IMR-90 (cell line): Measurements from ENCODE around the gene SPHK1. TPM values are rescaled to one million over a fixed set of nuclear protein-coding genes. Genes with fewer than 3 reads are reported as not detected.

ENCODE experiments used
- ATAC-seq: fragments of 200-7000 bp; cut with Tn5 transposase; 2 replicates; pipeline ENCODE4 v1.9.1; 2020; ENCODE audit warnings: low read depth, mild to moderate bottlenecking, moderate library complexity
- BruUV-seq: library from RNA; stranded (reverse); fragments of 400-500 nt; replicated peaks from 2 replicates; lab custom pipeline; 2021; lab: Mats Ljungman, UMichigan
- CTCF ChIA-PET: fragments of 300-600 bp; formaldehyde crosslinking; extraction: SDS; loops from one replicate; lab custom pipeline; 2021; ENCODE audit warnings: antibody characterized with exemption; lab: Yijun Ruan, JAX
- POLR2A ChIA-PET: fragments of 300-600 bp; sonication (Branson Sonifier 250); formaldehyde crosslinking; loops from one replicate; lab custom pipeline; 2022; ENCODE audit warnings: antibody characterized with exemption; ENCODE audit not compliant: unreplicated experiment; lab: Charles Lee
- DNase-seq: peaks from one replicate; pipeline ENCODE4 v3.0.0; 2013
- H2AFZ ChIP-seq: replicated peaks from 2 replicates; pipeline ENCODE3; 2013; ENCODE audit warnings: low read length, mild to moderate bottlenecking; ENCODE audit not compliant: poor library complexity
- H2AK5ac ChIP-seq: 2 replicates; pipeline ENCODE4 v1.6.1; 2013; ENCODE audit warnings: low read depth, low read length, inconsistent platforms
- H2AK9ac ChIP-seq: replicated peaks from 2 replicates; pipeline ENCODE3; 2013; ENCODE audit warnings: mild to moderate bottlenecking, low read depth, low read length, moderate library complexity; ENCODE audit not compliant: poor library complexity
- H2BK120ac ChIP-seq: 2 replicates; pipeline ENCODE4 v1.6.1; 2013; ENCODE audit warnings: low read depth, low read length, inconsistent platforms
- H2BK15ac ChIP-seq: 3 replicates; pipeline ENCODE4 v1.6.1; 2013; ENCODE audit warnings: low read depth, low read length, inconsistent platforms
- H2BK20ac ChIP-seq: 2 replicates; pipeline ENCODE4 v1.6.1; 2013; ENCODE audit warnings: low read depth, mild to moderate bottlenecking, inconsistent platforms, low read length, moderate library complexity
- H2BK5ac ChIP-seq: 2 replicates; pipeline ENCODE4 v1.6.1; 2013; ENCODE audit warnings: mild to moderate bottlenecking, low read depth, low read length, inconsistent platforms; ENCODE audit not compliant: poor library complexity, severe bottlenecking
- H3K14ac ChIP-seq: replicated peaks from 2 replicates; pipeline ENCODE4 v1.6.1; 2013; ENCODE audit warnings: low read depth, low read length, inconsistent platforms
- H3K18ac ChIP-seq: 2 replicates; pipeline ENCODE4 v1.6.1; 2013; ENCODE audit warnings: low read depth, low read length, control low read depth
- H3K23ac ChIP-seq: 2 replicates; pipeline ENCODE4 v1.6.1; 2013; ENCODE audit warnings: low read depth, low read length, inconsistent platforms
- H3K27ac ChIP-seq: 2 replicates; pipeline ENCODE4 v1.5.1; 2013; ENCODE audit warnings: mild to moderate bottlenecking, control low read depth, low read length; ENCODE audit not compliant: insufficient read depth
- H3K27me3 ChIP-seq: 2 replicates; pipeline ENCODE4 v1.6.1; 2013; ENCODE audit warnings: low read length; ENCODE audit not compliant: control insufficient read depth, insufficient read depth
- H3K36me3 ChIP-seq: 2 replicates; pipeline ENCODE4 v1.6.1; 2013; ENCODE audit warnings: low read length, mixed read lengths; ENCODE audit not compliant: control insufficient read depth, insufficient read depth
- H3K4ac ChIP-seq: 2 replicates; pipeline ENCODE4 v1.6.1; 2013; ENCODE audit warnings: low read depth, low read length, inconsistent platforms
- H3K4me1 ChIP-seq: 2 replicates; pipeline ENCODE4 v1.6.1; 2013; ENCODE audit warnings: low read length, mixed read lengths; ENCODE audit not compliant: control insufficient read depth, insufficient read depth
- H3K4me2 ChIP-seq: 2 replicates; pipeline ENCODE4 v1.6.1; 2013; ENCODE audit warnings: low read depth, mild to moderate bottlenecking, control low read depth, low read length, moderate library complexity
- H3K4me3 ChIP-seq: 2 replicates; pipeline ENCODE4 v1.5.1; 2013; ENCODE audit warnings: low read depth, mild to moderate bottlenecking, control low read depth, low read length, moderate library complexity; ENCODE audit not compliant: insufficient read depth
- H3K56ac ChIP-seq: 2 replicates; pipeline ENCODE4 v1.6.1; 2013; ENCODE audit warnings: low read length, inconsistent platforms; ENCODE audit not compliant: insufficient read depth; ENCODE audit errors: extremely low read depth
- H3K79me1 ChIP-seq, 2 experiments: 2 replicates each; pipeline ENCODE4 v1.6.1; 2013; ENCODE audit warnings: low read length in 2 of 2, inconsistent platforms in 1 of 2, low read depth in 1 of 2
- H3K9ac ChIP-seq: 2 replicates; pipeline ENCODE4 v1.6.1; 2013; ENCODE audit warnings: low read depth, low read length, control low read depth
- H3K9me1 ChIP-seq: 2 replicates; pipeline ENCODE4 v1.6.1; 2013; ENCODE audit warnings: low read length, inconsistent platforms; ENCODE audit not compliant: insufficient read depth
- H3K9me3 ChIP-seq: 2 replicates; pipeline ENCODE4 v1.6.1; 2013; ENCODE audit warnings: low read length; ENCODE audit not compliant: control insufficient read depth, insufficient read depth
- H4K20me1 ChIP-seq: 2 replicates; pipeline ENCODE4 v1.6.1; 2013; ENCODE audit warnings: low read length, inconsistent platforms; ENCODE audit not compliant: insufficient read depth
- H4K5ac ChIP-seq: 2 replicates; pipeline ENCODE4 v1.6.1; 2013; ENCODE audit warnings: mild to moderate bottlenecking, low read depth, low read length, control low read depth
- H4K8ac ChIP-seq, 2 experiments: 2 replicates each; pipeline ENCODE4 v1.6.1; 2013; ENCODE audit warnings: low read depth in 2 of 2, low read length in 2 of 2, control low read depth in 1 of 2, inconsistent platforms in 1 of 2
- H4K91ac ChIP-seq: 2 replicates; pipeline ENCODE4 v1.6.1; 2013; ENCODE audit warnings: low read depth, low read length, inconsistent platforms; ENCODE audit not compliant: insufficient read depth
- BHLHE40 ChIP-seq: fragments of 150-350 bp; IDR thresholded peaks from 2 replicates; pipeline ENCODE4 v1.6.1; 2016; ENCODE audit warnings: mild to moderate bottlenecking, low read depth, low read length
- CEBPB ChIP-seq: IDR thresholded peaks from 2 replicates; pipeline ENCODE4 v1.6.1; 2012; ENCODE audit warnings: low read depth, low read length, improper control_type of control experiment
- ELK1 ChIP-seq: fragments of 150-350 bp; IDR thresholded peaks from 2 replicates; pipeline ENCODE4 v1.6.1; 2016; ENCODE audit warnings: low read depth, mild to moderate bottlenecking, low read length, moderate library complexity, borderline replicate concordance
- FOS ChIP-seq: fragments of 150-350 bp; IDR thresholded peaks from 2 replicates; pipeline ENCODE4 v1.6.1; 2016; ENCODE audit warnings: low read depth, low read length
- MAFK ChIP-seq: IDR thresholded peaks from 2 replicates; pipeline ENCODE4 v1.6.1; 2012; ENCODE audit warnings: low read depth, low read length, improper control_type of control experiment
- MAZ ChIP-seq: IDR thresholded peaks from 2 replicates; pipeline ENCODE4 v1.6.1; 2012; ENCODE audit warnings: low read depth, mild to moderate bottlenecking, low read length, improper control_type of control experiment, moderate library complexity, borderline replicate concordance
- MXI1 ChIP-seq: IDR thresholded peaks from 2 replicates; pipeline ENCODE4 v1.6.1; 2012; ENCODE audit warnings: low read depth, mild to moderate bottlenecking, low read length, moderate library complexity, borderline replicate concordance
- NFE2L2 ChIP-seq: fragments of 150-350 bp; IDR thresholded peaks from 2 replicates; pipeline ENCODE4 v1.6.1; 2016; ENCODE audit warnings: low read depth, mild to moderate bottlenecking, low read length
- RFX5 ChIP-seq: IDR thresholded peaks from 2 replicates; pipeline ENCODE4 v1.8.0; 2012; ENCODE audit warnings: low read depth, mild to moderate bottlenecking, low read length, moderate library complexity
- USF2 ChIP-seq: fragments of 150-350 bp; IDR thresholded peaks from 2 replicates; pipeline ENCODE4 v1.6.1; 2017; ENCODE audit warnings: mild to moderate bottlenecking, antibody characterized with exemption, low read length, low read depth
- WGBS, 2 experiments: methylation state at CpG; one replicate each; pipeline versions ENCODE4 v1.1.5 to v1.1.7; 2013; ENCODE audit warnings: missing lambda C conversion rate in 2 of 2; ENCODE audit not compliant: insufficient read length in 1 of 2; ENCODE audit errors: extremely low coverage in 2 of 2; 5-methylcytosine and 5-hydroxymethylcytosine counted together
- dilution Hi-C: fragments of 300-500 bp; cut with HindIII; formaldehyde crosslinking; loops from one replicate; pipeline ENCODE4 v1.14.3; 2018; ENCODE audit warnings: low sequenced_read_pairs; ENCODE audit not compliant: unreplicated experiment
- in situ Hi-C: fragments of 300-500 bp; cut with MboI; formaldehyde crosslinking; loops from 3 replicates; pipeline ENCODE4 v1.14.3; 2019; ENCODE audit warnings: low sequenced_read_pairs, inconsistent platforms, mixed read lengths
- intact Hi-C: fragments of 100-400 bp; cut with micrococcal nuclease; formaldehyde crosslinking; loops from 2 replicates; pipeline ENCODE4 v1.10.0; 2022
- polyA plus RNA-seq, 3 experiments: library from polyadenylated mRNA; depleted of rRNA; stranded (reverse); fragments of >200 nt; gene quantifications; 2 replicates each; pipeline ENCODE4 v1.2.3, GENCODE V29; 2012; ENCODE audit warnings: low replicate concordance in 1 of 3
- total RNA-seq: library from RNA; depleted of rRNA; stranded (reverse); fragments of >200 nt; gene quantifications from 2 replicates; pipeline ENCODE4 v1.2.3, GENCODE V29; 2012
- TF ChIP-seq, protein P1 (sequence below): conservative IDR thresholded peaks from 2 replicates; pipeline ENCODE4 v1.5.1; 2012; ENCODE audit warnings: mild to moderate bottlenecking, low read depth, low read length, improper control_type of control experiment

The SPHK1 gene
- total and polyA plus RNA-seq, 2 of the 4 experiments (the other 2 are of a cell fraction): 44.4 to 82.7 TPM

DNA sequence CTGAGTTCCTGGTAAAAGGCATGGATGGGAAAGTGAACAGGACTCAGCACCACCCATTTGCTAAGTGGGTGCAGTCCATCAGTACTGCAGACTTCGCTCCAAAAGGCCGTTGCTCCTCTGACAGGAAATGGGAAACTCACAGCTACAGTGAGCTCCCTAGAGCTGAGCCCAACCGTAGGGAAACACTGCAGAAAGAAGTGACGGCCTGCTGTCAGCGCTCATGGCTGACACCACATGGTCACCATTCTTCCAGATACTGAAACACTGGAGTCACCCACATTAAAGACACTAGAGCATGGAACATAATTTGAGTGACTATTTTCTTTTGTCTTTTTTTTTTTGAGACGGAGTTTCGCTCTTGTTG is 36.6 kb downstream of the SPHK1 start (continued):
- TF ChIP-seq ELK1 (no peak), MAFK (no peak), MXI1 (no peak)

DNA sequence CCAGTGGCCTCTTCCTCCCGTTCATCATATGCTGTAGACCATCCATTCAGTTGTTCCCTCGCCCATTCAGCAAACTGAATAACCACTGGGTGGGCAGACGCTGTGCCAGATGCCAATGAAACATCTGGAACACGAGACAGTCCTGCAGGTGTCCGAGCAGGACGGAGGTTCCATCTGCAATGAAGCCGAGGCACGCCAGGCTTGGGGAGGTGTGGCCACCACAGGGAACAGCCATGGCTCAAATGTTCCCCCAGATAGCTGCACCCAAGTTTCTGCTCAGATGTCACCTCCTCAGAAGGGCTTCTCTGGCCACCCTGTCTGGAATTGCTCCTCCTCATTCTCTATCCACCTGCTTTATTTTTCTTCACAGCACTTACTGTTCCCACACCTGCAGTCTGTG is 38.0 kb downstream of the SPHK1 start:
- in situ Hi-C loops: no loop called here
- Histone ChIP-seq H3K9me3 (no peaks in the 10 kb centered on the region), H4K91ac (no peak overlapping the region), H4K8ac (no peak overlapping the region), H2AFZ (no peak overlapping the region), H3K27me3 (no peaks in the 10 kb centered on the region), H2AK5ac (no peak overlapping the region; the same call in 1 of the 2 replicates), H3K79me1 (peaks cover 40 to 79% of the 10 kb centered on the region in 2 experiments), H2AK9ac (no peak overlapping the region), H3K4ac (no peak overlapping the region), H3K9ac (no peak overlapping the region), H2BK15ac (no peak overlapping the region), H3K14ac (no peak overlapping the region), H2BK20ac (no peak overlapping the region), H3K18ac (no peak overlapping the region), H4K20me1 (peaks cover 70% of the 10 kb centered on the region), H3K4me2 (no peak overlapping the region), H3K56ac (no peak overlapping the region), H4K5ac (no peak overlapping the region), H2BK5ac (no peak overlapping the region), H3K27ac (no peak overlapping the region), H3K4me1 (peaks cover 8% of the 10 kb centered on the region), H3K23ac (no peak overlapping the region; the same call in 1 of the 2 replicates), H3K9me1 (peaks cover 28% of the 10 kb centered on the region), H3K36me3 (peaks cover 9% of the 10 kb centered on the region; the same call in 1 of the 2 replicates), H3K4me3 (no peak overlapping the region), H2BK120ac (no peak overlapping the region)
- BruUV-seq: no TSS peak
- ChIA-PET CTCF (no interaction called here), POLR2A (no interaction called here)
- 92% methylated on average over 3 of the region's 8 CpGs; no CpG with 5 or more reads in 1 of the 2 experiments for WGBS, 2 experiments
- ATAC-seq (no peak), DNase-seq (no peak)
- dilution Hi-C loops: no loop called here
- intact Hi-C loops: no loop called here
- TF ChIP-seq USF2: no peak
- no peak for TF ChIP-seq MXI1
- no peak for TF ChIP-seq BHLHE40
- TF ChIP-seq ELK1: no peak
- TF ChIP-seq FOS: no peak
- no peak for TF ChIP-seq NFE2L2
- no peak for TF ChIP-seq RFX5
- no peak for TF ChIP-seq CEBPB
- TF ChIP-seq, protein P1, sequence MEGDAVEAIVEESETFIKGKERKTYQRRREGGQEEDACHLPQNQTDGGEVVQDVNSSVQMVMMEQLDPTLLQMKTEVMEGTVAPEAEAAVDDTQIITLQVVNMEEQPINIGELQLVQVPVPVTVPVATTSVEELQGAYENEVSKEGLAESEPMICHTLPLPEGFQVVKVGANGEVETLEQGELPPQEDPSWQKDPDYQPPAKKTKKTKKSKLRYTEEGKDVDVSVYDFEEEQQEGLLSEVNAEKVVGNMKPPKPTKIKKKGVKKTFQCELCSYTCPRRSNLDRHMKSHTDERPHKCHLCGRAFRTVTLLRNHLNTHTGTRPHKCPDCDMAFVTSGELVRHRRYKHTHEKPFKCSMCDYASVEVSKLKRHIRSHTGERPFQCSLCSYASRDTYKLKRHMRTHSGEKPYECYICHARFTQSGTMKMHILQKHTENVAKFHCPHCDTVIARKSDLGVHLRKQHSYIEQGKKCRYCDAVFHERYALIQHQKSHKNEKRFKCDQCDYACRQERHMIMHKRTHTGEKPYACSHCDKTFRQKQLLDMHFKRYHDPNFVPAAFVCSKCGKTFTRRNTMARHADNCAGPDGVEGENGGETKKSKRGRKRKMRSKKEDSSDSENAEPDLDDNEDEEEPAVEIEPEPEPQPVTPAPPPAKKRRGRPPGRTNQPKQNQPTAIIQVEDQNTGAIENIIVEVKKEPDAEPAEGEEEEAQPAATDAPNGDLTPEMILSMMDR: no peak
- TF ChIP-seq MAZ: no peak
